Fibroblast of gingiva (primary cell): ENCODE results near the gene SSUH2.
"Not testable (repeated sequence)": the region's sequence is repeated elsewhere in the genome, so short reads cannot be mapped to it uniquely, and the experiment has no call there.

Experiments used
- DNase-seq: peaks from one replicate; pipeline ENCODE4 v3.0.0-alpha.2; 2011; ENCODE audit warnings: low read depth

The SSUH2 gene

GRCh38 chr3:8644748-8645390, at the start of gene SSUH2:
TSS of gene SSUH2 (minus strand) at chr3:8644798. CDS start at chr3:8644758, 40 bp downstream.
- no peak for DNase-seq

- not testable (repeated sequence) for DNase-seq
Measured at GRCh38 chr3:8691295-8691694, 46.7 kb upstream of the SSUH2 start.

- not testable (repeated sequence) for DNase-seq
Measured at GRCh38 chr3:8684992-8685391, 40.4 kb upstream of the SSUH2 start.

GRCh38 chr3:8682850-8683574, 38.4 kb upstream of the SSUH2 start:
- not testable (repeated sequence) for DNase-seq

GRCh38 chr3:8681881-8682538, 37.4 kb upstream of the SSUH2 start:
- not testable (repeated sequence) for DNase-seq

GRCh38 chr3:8681349-8681748, 36.8 kb upstream of the SSUH2 start:
- no peak for DNase-seq

GRCh38 chr3:8679817-8680553, 35.4 kb upstream of the SSUH2 start:
- not testable (repeated sequence) for DNase-seq

GRCh38 chr3:8678751-8679150, 34.2 kb upstream of the SSUH2 start:
- DNase-seq = no peak

- DNase-seq = not testable (repeated sequence)
Measured at GRCh38 chr3:8677258-8677657, 32.7 kb upstream of the SSUH2 start.

- not testable (repeated sequence) for DNase-seq
Measured at GRCh38 chr3:8675591-8675990, 31.0 kb upstream of the SSUH2 start.

GRCh38 chr3:8673083-8673737, 28.6 kb upstream of the SSUH2 start:
- no peak for DNase-seq

- DNase-seq = no peak
Measured at GRCh38 chr3:8669019-8669418, 24.4 kb upstream of the SSUH2 start.

GRCh38 chr3:8668216-8668615, 23.6 kb upstream of the SSUH2 start:
- DNase-seq = no peak

GRCh38 chr3:8667463-8668091, 23.0 kb upstream of the SSUH2 start:
- DNase-seq = no peak

- no peak for DNase-seq
Measured at GRCh38 chr3:8665407-8665896, 20.9 kb upstream of the SSUH2 start.

GRCh38 chr3:8663177-8664061, 18.8 kb upstream of the SSUH2 start:
- peak; percentile 38 for DNase-seq

GRCh38 chr3:8662594-8662993, 18.0 kb upstream of the SSUH2 start:
- no peak for DNase-seq

- no peak for DNase-seq
Measured at GRCh38 chr3:8660175-8661118, 15.8 kb upstream of the SSUH2 start.

GRCh38 chr3:8659242-8659641, 14.6 kb upstream of the SSUH2 start:
- DNase-seq = no peak
